DMS53 treated with DMSO at 0.1 percent for 48 hours (cell line): Measurements from ENCODE around the gene COL9A1.
"Not testable (repeated sequence)": the region's sequence is repeated elsewhere in the genome, so short reads cannot be mapped to it uniquely, and the experiment has no call there.

ENCODE experiments used
- DNase-seq: peaks from one replicate; lab custom pipeline; 2025; ENCODE audit not compliant: unreplicated experiment; lab: John Stamatoyannopoulos, UW

COL9A1 gene

DNA sequence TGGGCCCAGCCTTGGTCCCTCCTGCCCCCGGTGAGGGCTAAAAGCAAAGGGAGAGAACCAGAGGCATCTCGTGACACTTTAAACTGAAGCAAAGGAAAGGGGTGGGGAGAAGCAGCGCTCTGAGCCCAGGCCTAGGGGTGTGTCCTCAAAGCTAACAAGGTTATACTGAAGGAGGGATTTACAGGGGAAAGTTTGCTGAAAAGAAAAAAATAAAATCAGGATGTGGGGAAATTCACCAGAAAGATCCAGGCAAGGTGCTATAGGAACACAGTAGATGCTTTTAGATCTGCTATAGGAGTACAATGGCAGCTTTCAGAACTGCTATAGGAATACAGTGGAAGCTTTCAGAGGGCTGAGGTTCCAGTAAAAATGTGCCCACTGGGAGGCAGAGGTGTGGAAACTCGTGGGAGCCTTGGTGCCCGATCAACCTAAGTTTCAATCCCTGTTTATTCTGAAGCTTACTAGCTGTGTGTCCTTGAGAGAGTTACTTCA, at the start of gene COL9A1:
TSS of gene COL9A1 (minus strand) at position 51 of the 492 bp plus-strand sequence. CDS start 160 bp downstream, outside the sequence.
- DNase-seq = no peak

DNA sequence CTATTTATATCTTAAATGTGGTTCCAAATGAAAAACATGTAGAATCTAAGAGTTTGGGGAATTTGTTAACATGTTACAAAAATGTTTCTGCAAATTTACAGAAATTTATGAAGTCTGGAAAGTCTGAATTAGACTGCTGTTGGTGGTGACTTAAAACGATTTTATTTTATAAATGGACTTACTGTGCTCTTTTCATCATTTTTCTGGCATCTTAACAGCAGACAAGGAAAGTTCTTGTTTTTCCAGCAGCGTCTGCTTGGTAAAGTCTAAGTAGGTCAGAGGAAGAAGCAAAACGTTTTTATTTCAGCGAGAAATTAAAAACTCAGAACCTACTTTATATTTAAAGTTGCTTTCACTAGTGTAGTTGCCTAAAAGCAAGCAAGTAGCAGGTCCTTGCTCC, 48.6 kb upstream of the COL9A1 start:
- DNase-seq = no peak

DNA sequence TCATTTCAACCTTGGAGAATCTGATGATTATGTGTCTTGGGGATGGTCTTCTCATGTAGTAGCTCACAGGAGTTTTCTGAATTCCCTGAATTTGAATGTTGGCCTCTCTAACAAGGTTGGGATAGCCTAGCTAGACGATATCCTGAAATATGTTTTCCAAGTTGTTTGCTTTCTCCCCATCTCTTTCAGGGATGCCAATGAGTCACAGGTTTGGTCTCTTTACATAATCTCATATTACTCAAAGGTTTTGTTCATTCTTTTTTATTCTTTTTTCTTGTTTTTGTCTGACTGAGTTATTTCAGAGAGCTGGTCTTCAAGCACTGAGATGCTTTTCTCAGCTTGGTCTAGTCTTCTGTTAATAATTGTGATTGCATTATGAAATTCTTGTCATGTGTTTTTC, 42.7 kb upstream of the COL9A1 start:
- peak; percentile 75 for DNase-seq

DNA sequence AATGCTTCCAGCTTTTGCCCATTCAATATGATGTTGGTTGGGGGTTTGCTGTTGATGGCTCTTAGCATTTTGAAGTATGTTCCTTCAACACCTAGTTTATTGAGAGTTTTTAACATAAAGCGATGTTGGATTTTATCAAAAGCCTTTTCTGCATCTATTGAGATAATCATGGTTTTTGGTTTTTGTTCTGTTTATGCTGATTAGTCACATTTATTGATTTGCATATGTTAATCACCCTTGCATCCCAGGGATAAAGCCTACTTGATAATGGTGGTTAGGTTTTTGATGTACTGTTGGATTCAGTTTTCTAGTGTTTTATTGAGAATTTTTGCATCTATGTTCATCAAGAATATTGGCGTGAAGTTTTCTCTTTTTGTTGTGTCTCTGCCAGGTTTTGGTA, 40.4 kb upstream of the COL9A1 start:
- DNase-seq = no peak

DNA sequence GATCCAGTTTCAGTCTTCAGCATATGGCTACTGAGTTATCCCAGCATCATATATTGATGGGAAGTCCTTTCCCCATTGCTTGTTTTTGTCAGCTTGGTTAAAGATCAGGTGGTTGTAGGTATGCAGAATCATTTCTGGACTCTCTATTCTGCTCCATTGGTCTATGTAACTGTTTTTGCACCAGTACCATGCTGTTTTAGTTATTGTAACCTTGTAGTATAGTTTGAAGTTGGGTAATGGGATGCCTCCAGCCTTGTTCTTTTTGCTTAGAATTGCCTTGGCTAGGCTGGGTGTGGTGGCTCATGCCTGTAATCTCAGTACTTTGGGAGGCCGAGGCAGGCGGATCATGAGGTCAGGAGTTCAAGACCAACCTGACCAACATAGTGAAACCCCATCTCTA, 36.9 kb upstream of the COL9A1 start:
- DNase-seq = not testable (repeated sequence)

DNA sequence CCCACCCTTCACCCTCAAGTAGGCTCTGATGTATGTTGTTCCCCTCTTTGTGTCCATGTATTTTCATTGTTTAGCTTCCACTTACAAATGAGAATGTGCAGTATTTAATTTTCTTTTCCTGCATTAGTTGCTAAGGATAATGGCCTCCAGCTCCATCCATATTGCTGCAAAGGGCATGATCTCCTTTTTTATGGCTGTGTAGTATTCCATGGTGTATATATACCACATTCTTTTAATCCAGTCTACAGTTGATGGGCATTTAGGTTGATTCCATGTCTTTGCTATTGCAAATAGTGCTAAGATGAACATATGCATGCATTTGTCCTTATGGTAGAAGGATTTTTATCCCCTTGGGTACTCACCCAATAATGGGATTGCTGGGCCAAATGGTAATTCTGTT, 35.9 kb upstream of the COL9A1 start:
- no peak for DNase-seq

DNA sequence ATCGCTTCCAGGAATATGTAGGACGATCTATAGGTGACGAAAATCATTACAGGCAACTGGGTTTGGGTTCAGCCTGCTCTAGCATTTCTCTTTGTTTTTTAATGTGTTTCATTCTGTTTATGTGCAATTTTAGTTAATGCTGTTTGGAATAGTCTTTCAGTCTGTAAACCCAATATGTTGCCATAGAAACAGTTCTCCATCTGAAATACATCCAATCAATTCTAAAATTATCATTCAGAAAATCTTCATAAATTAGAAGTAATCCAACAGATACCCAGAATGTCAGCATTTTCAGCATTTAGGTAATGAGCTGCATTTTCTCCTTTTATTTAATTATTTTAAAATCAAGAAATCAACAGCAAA, 34.8 kb upstream of the COL9A1 start:
- no peak for DNase-seq

DNA sequence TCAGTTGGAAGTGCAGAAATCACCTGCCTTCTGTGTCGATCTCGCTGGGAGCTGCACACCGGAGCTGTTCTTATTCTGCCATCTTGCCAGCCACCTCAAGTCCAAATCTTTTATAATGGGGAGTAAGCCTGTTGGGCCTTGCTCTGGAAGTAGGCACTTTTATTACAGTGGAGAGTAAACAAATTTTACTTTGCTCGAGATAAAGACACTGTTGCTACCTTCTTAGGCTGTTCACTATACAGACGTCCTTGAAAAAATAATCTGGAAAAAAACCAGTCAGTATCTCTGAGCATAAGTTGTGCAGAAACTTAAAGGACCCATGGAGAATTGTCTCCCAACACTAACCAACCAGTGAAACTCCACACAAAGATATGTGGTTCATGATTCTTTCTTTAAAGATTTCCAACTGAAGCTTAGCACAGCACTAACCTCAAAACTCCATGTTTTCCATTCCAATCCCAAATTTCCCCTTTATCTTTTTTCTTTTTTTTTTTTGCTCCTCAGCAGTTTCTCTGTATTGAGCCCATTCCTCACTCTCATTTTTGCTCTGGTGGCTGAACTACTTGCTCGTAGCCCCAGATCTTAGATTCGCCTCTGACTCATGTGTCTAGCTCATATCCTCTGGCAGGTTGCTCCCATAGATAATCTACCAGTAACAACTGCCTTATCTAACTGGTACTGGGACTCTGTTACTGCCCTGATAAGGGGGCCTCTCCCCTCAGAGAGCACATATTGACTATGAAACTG, 34.3 kb upstream of the COL9A1 start:
- DNase-seq = no peak

DNA sequence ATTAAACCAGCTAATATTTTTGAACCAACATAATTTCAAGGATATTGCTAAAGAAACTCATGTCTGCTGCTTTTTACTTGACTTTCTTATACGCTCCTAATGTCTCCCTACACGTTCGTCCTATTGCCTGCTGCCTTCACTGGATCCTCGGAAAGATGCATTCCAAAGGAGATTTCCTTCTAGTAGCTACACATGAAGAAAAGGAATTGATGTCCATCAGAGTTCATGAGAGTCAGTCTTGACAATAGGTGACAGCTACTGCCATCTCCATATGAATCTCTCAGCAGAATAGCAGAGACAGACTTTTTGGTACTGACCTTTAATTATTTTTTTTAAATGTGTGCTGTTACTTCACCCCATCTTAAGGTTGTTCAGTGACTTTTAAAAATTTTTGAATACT, 24.2 kb upstream of the COL9A1 start:
- DNase-seq = no peak

DNA sequence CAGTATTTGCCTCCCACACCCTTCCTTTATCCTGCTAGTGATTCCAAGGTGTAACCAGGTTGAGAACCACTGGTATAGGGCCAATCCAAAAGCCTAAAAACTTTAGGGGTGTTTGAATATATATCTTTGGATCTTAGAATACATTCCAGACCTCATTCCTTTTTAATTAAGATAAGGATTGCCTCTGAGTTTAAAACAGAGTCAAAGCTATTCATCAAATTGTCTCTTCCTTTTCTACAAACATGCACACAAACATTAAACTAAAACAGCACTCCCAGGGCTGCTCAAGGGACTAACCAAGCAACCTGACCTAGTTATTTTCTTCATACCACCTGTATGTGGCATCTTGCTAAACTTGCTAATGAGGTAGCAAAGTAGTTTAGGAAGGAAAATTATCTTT, 22.1 kb upstream of the COL9A1 start:
- DNase-seq = no peak

DNA sequence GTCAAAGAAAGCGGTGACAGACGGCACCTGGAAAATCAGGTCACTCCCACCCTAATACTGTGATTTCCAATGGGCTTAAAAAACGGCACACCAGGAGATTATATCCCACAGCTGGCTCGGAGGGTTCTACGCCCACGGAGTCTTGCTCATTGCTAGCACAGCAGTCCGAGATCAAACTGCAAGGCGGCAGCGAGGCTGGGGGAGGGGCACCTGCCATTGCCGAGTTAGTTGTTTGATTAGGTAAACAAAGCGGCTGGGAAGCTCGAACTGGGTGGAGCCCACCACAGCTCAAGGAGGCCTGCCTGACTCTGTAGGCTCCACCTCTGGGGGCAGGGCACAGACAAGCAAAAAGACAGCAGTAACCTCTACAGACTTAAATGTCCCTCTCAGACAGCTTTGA, 14.9 kb upstream of the COL9A1 start:
- not testable (repeated sequence) for DNase-seq

DNA sequence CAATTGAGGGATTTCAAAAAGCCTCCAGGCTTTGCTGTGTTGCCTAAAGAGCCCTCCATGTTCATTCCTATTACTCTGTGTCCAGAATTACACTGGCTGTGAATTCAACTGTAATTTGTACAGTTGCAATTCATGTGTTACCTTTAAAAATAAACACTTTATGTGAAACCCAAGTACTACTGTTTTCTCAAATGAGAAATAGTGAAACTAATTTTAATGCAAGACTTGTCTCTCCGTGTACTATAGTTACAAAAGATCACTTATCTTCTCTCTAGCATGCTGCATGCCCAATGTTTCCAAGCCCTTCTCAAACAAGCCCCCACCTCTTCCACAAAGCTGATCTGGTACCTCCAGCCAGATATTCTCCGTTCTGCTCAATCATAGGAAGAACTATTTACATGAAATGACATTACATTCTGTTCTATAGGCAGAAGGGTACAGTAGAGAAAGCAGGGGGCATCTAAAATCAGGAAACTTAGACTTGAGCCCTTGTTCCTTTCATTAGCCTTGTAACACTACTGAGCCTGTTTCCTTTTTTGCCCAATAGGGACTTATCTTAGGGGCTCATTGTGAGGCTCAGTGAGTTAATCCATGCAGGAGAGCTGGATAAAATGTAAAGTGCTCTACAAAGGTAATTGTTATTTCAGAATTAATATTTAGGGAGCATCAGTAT, 12.3 kb upstream of the COL9A1 start:
- DNase-seq = no peak

DNA sequence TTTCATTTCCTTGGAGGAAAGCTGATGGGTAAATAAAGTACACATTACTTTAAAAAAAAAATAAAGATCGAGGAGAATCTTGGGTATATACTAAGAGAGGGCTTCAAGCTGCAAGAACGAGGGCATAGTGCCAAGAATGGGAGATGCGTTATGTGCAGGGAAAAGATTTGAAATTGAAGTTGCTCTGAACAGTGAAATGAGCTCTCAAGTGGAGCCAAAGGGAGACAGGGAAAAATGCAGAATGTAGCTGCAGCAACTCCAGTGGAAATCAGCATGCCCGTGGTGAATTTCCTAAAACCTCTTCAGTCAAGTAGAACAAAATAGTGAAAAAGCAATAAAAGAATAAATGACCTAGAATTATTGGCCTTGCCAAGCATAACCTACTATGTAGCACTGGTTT, 11.4 kb upstream of the COL9A1 start:
- DNase-seq = no peak

DNA sequence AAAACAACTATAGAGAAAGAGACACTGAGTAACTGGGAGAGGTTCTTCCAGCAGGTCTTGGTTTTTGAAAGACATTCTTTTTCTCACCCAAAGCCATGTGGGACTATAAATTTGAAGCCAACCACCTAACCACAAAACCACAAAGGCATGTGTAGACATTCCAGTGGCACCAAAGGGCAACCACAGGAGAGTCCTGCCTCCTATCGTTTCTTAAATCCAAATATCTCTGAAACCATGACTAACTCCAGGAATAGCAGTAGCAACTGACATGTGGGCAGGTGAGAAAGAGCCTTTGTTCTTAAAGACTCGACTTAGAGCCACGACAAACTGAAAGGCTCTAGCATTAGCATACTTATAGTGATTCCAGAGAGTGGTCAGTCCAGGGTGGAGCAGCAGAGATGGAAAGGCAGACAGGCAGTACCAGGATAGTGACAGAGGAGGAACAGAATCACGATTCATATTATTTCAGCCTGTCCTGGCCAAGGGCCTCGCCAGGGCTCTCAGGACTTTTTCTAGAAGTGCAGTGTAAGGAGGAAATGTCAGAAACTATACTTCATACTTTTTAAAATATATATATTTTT, 9.4 kb upstream of the COL9A1 start:
- DNase-seq = no peak

DNA sequence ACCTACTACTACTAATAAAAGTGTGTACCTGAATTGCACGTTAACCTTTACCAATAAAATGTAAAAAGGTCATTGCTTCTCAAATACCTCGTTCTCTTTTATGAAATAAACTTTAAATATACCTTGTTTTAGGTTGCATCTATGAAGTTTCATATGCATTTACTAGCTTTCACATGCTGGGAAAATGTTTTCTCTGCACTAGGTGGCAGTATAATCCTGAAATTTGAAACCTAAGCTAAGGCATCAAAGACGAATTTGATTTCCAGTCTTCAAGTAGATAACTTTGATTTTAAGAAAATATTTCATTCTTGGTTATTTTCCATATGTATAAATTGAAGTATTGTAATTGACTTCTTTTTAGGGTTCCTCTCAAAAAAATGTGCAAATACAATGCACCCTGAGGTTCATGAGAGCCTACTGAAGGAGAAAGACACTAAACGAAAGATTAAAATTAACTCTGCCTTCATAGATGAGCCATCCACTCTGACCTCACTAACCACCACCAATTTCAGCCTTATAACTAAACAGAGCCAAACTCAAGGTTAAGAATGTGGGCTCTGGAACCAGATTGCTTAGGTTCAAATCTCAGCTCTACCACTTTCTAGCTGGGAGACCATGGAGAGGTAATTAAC, 7.3 kb upstream of the COL9A1 start:
- DNase-seq = peak; percentile 50

DNA sequence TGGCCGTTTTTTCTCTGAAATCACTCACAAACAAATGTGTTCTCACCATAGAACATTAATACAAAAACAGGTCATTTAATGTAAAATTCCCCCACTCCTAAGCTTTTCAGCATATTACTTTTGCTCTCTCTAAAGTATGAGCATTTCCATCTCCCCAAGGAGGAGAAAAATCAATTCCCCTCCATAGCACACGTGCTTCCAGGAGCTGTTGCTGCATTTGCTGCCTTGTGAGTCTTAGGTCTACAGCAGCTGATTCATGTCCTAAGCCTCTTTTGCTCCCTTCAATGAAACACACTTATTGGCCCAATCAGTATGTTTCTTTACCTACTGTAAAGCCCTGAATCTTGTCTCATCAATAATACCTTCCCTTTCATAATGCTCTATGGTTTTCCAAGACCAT, 6.4 kb upstream of the COL9A1 start:
- DNase-seq = no peak

DNA sequence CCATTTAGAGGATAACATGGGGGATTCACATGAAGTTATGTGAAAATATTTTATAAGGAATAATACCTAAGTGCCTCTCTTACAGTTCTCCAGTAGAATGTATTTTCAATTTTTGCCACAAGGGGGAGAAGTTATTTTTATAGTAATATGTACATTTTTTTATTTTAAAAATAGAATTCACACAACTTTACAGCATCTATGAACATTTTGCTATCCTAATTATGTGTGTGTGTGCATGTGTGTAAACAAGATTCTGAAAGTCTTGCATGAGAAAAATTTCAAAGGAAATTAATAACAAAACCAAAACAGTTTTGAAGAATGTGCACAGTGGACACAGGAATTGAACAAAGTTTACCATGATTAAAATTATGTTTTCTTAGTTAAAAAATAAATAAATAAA, 5.3 kb upstream of the COL9A1 start:
- DNase-seq = not testable (repeated sequence)

DNA sequence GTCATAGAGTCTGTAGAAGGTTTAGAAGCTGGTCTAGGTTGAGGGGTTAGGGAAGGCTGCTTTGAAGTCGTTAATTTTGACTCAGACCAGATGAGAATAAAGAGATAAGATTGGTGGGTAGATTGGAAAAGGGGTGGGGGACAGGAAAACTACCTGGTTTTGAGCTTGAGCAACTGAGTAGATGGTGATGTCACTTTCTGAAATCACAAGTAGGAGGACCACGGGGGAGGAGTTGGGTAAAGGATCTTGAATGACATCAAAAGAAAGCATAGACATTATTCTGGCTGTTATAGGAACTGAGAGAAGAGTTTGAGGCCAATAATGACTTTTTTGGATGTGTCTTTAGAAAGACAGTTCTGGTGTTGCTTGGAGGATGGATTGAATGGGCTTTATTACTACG, 4.1 kb upstream of the COL9A1 start:
- no peak for DNase-seq

DNA sequence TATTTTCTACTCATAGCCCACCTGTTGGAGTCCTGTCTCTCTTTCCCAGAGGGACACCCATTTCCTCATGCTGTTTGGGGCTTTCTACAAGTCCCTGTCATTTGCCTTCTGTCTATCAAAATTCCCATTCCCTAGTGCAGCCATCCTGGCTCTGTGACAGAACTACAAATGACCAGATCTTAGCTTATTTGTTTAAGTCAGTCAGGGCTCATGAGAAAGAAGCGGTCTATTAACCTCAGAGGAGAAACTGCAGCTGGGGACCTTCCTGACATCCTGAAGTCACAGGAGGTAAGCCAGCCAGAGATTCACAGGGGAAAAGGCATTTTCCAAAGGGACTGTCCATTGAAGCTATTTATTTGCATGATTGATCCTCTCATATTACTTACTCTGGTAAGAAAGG, 1.7 kb upstream of the COL9A1 start:
- DNase-seq = no peak

DNA sequence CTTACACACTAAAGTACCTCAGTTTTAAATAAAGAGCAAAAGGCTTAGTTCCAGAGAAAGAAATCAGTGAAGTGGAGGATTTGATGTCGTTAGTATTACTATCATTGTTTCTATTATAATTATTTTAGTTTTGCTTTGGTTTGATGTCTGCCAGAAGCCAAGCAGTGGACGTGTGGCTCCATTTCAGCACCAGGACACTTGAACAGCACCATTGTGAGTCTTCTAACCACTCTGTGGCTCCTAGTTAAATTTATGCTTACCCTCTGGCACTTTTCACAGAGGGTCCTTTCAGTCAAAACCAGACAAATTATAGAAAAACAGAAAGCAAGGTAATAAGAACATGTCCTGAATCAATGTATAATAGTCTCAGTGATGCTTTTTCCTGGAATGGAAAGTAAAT, 3.4 kb downstream of the COL9A1 start:
- no peak for DNase-seq

DNA sequence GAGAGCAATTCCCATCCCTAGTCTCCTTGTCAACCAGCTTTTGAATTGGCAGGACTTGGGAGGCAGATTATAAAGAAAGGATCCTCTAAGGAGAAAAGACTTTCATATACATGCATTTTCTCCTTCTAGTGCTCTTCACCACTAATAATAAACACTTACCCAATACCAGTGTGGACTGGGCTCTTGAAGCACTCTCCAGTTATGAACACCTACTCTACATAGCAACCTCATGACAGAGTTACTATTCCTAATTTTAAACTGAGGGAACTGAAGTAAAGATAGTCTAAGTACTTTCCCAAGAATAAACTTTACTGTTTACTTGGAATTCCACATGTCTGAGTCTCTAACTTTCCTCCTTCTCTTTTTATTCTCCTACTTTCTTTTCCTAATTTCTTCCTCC, 4.8 kb downstream of the COL9A1 start:
- DNase-seq = no peak

DNA sequence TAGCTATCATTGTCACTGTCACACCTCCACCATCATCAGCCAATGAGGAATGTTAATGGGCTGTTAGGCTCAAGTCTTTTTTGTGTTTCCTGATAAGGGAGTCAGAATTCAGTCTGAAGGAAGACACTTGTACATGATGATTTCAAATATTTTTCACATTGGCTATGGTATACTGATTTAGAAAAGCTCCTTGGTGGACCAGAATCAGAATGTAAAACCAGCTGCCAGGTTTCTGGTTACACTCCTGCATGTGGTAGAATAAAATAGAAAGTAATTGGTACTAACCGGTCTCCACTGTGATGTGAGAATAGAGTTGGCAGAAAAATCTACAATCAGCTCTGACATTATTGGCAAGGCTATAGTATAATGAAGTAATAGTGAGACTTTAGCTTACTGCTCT, 10.7 kb downstream of the COL9A1 start:
- no peak for DNase-seq
